Lower leg skin (tissue), 3 donors: ENCODE data around the gene VIT.

Experiments used
- POLR2A ChIP-seq, 2 donors: fragments of 450-650 bp; IDR thresholded peaks; one replicate each; pipeline ENCODE4 v1.6.1; 2016 to 2017; ENCODE audit warnings: antibody characterized with exemption in 2 of 2, mild to moderate bottlenecking in 1 of 2, moderate library complexity in 1 of 2
- TF ChIP-seq, protein P1 (sequence below), 3 donors: fragments of 450-650 bp; IDR thresholded peaks; one replicate each; pipeline ENCODE4 v1.5.1; 2016; ENCODE audit warnings: antibody characterized with exemption in 3 of 3, mild to moderate bottlenecking in 3 of 3, moderate library complexity in 2 of 3

- TF ChIP-seq, protein P1, sequence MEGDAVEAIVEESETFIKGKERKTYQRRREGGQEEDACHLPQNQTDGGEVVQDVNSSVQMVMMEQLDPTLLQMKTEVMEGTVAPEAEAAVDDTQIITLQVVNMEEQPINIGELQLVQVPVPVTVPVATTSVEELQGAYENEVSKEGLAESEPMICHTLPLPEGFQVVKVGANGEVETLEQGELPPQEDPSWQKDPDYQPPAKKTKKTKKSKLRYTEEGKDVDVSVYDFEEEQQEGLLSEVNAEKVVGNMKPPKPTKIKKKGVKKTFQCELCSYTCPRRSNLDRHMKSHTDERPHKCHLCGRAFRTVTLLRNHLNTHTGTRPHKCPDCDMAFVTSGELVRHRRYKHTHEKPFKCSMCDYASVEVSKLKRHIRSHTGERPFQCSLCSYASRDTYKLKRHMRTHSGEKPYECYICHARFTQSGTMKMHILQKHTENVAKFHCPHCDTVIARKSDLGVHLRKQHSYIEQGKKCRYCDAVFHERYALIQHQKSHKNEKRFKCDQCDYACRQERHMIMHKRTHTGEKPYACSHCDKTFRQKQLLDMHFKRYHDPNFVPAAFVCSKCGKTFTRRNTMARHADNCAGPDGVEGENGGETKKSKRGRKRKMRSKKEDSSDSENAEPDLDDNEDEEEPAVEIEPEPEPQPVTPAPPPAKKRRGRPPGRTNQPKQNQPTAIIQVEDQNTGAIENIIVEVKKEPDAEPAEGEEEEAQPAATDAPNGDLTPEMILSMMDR (IDR thresholded peaks at IDR 0.05): no peak
- no peak for TF ChIP-seq POLR2A (IDR thresholded peaks at IDR 0.05)
These were observed 134.7 kb downstream of the VIT start for GRCh38 chr2:36831185-36831584.
